Measurements from ENCODE around the gene ERAS.
"Not testable (repeated sequence)": the region's sequence is repeated elsewhere in the genome, so short reads cannot be mapped to it uniquely, and the experiment has no call there.

Gene ERAS

DNA sequence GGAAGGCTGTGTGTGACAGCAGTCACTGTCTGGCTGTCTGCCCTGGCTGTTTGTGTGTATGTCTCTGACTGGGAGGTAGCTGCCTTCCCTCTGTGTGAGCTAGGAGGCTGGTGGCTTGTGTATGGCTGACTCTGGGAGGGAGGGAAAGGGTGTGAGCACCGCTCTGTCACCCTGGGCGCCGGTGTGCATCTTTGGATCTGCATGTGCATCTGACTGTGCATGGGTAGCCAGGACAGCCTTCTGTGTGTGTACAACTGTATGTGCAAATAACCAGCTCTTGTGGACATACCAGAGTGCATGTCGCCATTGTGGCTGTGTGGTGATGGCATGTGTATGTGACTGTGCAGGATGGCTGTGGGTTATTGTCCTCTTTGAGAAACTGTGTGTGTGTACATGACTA, 7.4 kb upstream of the ERAS start:
- H3K4me3 ChIP-seq (ENCODE audit: control insufficient read depth, low read depth, low read length): no peak overlapping the region
- TF ChIP-seq, protein P1, sequence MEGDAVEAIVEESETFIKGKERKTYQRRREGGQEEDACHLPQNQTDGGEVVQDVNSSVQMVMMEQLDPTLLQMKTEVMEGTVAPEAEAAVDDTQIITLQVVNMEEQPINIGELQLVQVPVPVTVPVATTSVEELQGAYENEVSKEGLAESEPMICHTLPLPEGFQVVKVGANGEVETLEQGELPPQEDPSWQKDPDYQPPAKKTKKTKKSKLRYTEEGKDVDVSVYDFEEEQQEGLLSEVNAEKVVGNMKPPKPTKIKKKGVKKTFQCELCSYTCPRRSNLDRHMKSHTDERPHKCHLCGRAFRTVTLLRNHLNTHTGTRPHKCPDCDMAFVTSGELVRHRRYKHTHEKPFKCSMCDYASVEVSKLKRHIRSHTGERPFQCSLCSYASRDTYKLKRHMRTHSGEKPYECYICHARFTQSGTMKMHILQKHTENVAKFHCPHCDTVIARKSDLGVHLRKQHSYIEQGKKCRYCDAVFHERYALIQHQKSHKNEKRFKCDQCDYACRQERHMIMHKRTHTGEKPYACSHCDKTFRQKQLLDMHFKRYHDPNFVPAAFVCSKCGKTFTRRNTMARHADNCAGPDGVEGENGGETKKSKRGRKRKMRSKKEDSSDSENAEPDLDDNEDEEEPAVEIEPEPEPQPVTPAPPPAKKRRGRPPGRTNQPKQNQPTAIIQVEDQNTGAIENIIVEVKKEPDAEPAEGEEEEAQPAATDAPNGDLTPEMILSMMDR (IDR thresholded peaks at IDR 0.05; ENCODE audit: control insufficient read depth, insufficient read depth, low read depth, low read length, missing control alignments): no peak
- no peak for DNase-seq (ENCODE audit: low read depth)

DNA sequence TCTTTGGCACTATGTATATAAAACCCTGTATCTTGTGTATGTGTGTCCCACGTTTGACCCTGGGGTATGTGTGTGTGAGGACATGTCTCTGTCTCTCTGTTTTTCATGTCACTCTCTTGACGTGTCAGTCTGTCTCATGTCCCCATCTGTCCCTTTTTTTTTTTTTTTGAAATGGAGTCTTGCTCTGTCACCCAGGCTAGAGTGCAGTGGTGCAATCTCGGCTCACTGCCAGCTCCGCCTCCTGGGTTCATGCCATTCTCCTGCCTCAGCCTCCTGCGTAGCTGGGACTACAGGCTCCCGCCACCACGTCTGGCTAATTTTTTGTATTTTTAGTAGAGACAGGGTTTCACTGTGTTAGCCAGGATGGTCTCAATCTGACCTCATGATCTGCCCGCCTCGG, 6.9 kb upstream of the ERAS start:
- not testable (repeated sequence) for H3K4me3 ChIP-seq (ENCODE audit: control insufficient read depth, low read depth, low read length)

DNA sequence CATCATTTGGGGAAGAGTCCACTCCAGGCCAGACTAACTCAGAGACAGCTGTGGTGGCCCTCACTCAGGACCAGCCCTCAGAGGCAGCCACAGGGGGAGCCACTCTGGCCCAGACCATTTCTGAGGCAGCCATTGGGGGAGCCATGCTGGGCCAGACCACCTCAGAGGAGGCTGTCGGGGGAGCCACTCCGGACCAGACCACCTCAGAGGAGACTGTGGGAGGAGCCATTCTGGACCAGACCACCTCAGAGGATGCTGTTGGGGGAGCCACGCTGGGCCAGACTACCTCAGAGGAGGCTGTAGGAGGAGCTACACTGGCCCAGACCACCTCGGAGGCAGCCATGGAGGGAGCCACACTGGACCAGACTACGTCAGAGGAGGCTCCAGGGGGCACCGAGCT, 3.3 kb upstream of the ERAS start:
- H3K4me3 ChIP-seq (ENCODE audit: control insufficient read depth, low read depth, low read length): no peak overlapping the region
- TF ChIP-seq, protein P1 (IDR thresholded peaks at IDR 0.05; ENCODE audit: control insufficient read depth, insufficient read depth, low read depth, low read length, missing control alignments): no peak
- no peak for DNase-seq (ENCODE audit: low read depth)

More for the DNA sequence above, 6.9 kb upstream of the ERAS start:
- not testable (repeated sequence) for DNase-seq (ENCODE audit: low read depth)

DNA sequence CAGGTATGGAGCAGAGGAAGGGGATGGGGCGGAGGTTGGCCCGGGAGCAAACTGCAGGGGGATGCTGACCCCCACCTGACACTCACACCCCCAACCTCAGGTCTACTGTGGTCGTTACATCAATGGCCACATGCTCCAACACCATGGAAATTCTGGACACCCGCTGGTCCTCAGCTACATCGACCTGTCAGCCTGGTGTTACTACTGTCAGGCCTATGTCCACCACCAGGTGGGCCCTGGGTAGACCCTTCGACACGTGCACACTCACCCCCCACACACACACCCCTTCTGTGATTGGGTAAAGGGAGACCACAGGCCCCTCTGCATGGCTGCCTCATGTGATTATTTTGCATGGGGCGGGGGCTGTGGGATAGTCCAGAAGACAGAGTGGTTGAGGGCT, 2.2 kb upstream of the ERAS start:
- no peak overlapping the region for H3K4me3 ChIP-seq (ENCODE audit: control insufficient read depth, low read depth, low read length)
- TF ChIP-seq, protein P1 (IDR thresholded peaks at IDR 0.05; ENCODE audit: control insufficient read depth, insufficient read depth, low read depth, low read length, missing control alignments): no peak
- DNase-seq (ENCODE audit: low read depth): no peak

DNA sequence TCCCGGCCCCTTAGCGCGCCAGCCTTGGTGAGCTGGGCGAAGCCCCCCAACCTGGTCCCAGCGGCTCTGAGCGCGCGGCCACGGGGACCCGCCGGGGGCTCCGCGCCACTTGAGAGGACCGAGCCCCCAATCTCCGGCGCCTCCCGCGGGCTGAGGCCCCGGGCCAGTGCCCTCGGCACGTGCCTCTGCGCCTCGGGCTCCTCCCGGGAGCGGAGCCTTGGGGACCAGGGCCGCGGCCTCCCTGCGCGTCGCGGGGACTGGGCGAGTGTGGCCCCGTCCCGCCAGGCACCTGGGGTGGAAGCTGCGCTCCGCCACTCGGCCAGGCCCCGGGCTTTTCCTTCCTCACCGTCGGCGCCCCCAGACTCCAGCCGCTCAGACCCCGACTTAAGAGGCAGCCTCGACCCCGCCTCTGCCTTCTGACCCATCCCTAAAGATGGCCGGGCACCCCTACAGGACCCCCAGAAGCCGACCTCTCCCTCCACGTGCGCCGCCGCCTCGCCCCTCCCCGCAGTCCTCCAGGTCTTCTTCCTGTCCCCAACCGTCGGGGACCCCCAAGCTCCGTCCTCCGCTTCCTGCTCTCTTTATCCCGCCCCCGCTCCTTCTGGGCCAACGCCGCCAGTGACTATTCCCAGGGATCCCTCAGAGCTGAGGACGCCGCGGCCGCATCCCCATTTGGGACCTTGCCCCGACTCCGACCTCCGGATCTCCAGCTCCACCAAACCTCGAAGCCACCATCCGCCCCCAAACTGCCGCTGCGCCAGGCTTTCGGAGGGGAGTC, 752 bp downstream of the ERAS start:
- no peak overlapping the region for H3K4me3 ChIP-seq (ENCODE audit: control insufficient read depth, low read depth, low read length)
- no peak for DNase-seq (ENCODE audit: low read depth)
- TF ChIP-seq, protein P1 (IDR thresholded peaks at IDR 0.05; ENCODE audit: control insufficient read depth, insufficient read depth, low read depth, low read length, missing control alignments): no peak

DNA sequence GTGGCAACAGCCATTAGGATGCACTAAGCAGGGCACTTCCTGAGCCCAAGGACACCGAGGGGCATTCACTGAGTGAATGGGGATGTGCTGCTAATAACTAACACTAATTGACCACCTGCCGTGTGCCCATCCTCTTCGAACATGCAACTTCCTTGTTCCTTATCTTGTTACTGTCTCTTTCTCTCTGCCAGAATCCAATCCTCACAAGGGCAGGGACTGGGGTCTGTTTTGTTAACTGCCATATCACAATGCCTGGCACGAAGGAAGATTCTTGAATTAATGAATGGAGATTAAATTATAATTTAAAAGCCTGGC, 1.3 kb downstream of the ERAS start:
- H3K4me3 ChIP-seq (ENCODE audit: control insufficient read depth, low read depth, low read length): no peak overlapping the region
- no peak for DNase-seq (ENCODE audit: low read depth)
- TF ChIP-seq, protein P1 (IDR thresholded peaks at IDR 0.05; ENCODE audit: control insufficient read depth, insufficient read depth, low read depth, low read length, missing control alignments): no peak

DNA sequence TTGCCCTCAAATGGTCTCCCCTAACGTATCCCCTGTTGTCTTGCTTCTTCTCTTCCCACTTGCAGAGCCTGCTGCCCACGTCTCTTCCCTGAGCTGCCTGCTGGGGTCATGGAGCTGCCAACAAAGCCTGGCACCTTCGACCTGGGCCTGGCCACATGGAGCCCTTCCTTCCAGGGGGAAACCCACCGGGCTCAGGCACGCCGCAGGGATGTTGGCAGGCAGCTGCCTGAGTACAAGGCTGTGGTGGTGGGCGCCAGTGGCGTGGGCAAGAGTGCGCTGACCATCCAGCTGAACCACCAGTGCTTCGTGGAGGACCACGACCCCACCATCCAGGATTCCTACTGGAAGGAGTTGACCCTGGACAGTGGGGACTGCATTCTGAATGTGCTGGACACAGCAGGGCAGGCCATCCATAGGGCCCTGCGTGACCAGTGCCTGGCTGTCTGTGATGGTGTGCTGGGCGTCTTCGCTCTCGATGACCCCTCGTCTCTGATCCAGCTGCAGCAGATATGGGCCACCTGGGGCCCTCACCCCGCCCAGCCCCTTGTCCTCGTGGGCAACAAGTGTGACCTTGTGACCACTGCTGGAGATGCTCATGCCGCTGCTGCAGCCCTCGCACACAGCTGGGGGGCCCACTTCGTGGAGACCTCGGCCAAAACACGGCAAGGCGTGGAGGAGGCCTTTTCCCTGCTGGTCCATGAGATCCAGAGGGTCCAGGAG, 2.9 kb downstream of the ERAS start:
- no peak overlapping the region for H3K4me3 ChIP-seq (ENCODE audit: control insufficient read depth, low read depth, low read length)
- no peak for DNase-seq (ENCODE audit: low read depth)
- TF ChIP-seq, protein P1 (IDR thresholded peaks at IDR 0.05; ENCODE audit: control insufficient read depth, insufficient read depth, low read depth, low read length, missing control alignments): no peak
